Stimulated activated CD8-positive, alpha-beta memory T cell treated with anti-CD3 and anti-CD28 coated beads, Interleukin-4, amount 100 ng/mL, for 1 hour (primary cell): ENCODE results near the gene C8G.
A peak's percentile ranks its signal among the peaks of the same experiment; 100 is the strongest.

Experiments used
- DNase-seq, 2 donors: peaks; one replicate each; pipeline ENCODE4 v3.0.0-alpha.2; 2020; ENCODE audit warnings: low read depth in 2 of 2, low spot score in 1 of 2

Gene C8G

GRCh38 chr9:136981588-136982231 is 36.7 kb downstream of the C8G start:
- no peak for DNase-seq

DNA sequence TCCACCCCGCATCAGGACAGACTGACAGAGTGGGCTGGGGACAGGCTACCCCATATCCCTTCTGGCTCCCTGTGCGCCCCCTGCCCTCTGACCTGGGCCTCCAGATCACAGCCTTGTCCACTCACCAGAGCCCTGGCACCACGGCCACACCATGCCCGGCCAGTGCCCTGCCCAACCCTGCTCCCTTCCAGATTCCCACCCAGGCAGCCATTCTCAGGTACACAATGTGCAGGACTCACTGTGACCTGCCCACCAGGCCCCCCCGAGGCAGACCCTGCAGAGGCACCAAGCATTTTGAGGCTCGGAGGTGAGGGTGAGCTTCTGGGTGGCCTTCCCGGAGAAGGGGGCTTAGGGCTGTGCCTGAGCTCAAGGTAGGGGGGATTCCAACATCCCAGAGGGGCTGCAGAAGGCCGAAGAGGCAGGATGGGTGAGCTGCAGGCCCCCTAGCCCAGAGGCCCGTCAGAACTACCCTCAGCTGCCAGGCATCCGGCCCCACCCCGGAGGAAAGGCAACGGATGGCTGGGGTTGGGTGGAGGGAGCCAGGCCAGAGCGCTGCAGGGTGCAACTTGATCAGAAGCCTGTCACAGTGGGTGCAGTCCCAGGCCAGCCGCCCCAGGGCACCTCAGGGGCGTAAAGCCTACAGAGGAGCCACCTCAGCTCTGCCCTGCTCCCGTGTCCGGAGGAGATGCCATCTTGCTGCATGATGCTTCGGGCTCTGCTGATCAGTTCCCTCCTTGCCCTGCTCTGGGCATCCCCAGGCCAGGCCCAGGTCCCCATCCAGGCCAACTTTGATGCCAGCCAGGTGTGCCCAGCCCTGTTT is 37.4 kb downstream of the C8G start, which contains the start of gene LCNL1:
TSS of gene LCNL1 (plus strand) at position 762 of the 820 bp plus-strand sequence. CDS start 594 bp downstream, outside the sequence.
- no peak for DNase-seq

DNA sequence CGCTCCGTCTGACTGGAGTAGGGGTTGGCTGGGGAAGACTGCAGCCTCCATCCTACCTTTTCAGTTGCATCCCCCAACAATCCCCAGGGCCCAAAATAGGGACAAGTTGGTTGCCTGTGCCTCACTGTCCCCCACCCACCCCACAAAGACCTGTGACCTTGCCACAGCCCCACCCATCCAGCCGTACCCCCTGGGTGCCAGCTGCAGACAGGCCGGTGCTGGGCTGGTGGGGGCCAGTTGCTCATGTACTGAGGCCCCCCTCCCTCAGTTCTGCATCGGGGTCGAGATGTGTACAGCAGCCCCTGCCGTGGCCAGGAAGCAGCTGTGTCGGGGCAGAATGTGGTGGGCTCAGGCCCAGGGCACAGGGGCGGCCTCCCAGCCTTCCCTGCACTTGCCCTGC is 38.1 kb downstream of the C8G start:
- no peak for DNase-seq

DNA sequence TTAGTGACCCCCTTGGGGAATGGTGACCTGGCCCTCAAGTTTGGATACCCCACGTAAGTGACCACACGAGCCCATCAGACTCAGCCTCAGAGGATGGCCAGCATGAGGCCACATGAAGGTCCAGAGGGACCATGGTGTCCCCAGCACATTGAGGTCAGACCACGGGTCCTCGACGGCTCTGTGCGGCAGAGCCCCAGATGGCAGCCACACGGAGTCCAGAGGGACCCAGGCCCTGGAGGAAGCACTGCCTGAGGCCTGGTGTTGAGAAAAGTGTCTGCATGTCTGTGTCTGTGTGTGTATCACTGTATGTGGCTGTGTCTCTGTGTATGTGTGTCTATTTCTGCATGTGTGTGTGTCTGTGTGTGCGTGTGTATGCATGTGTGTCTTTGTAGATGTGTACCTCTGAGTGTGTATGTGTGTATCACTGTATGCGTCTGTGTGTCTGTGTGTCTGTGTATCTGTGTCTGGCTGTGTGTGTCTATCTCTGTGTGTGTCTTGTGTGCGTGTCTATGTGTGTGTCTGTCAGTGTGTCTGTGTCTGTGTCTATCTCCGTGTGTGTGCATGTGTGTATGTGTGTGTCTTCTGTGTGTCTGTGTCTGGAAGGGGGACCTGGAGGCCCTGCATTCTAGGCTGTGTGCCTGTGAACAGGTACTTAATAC is 38.7 kb downstream of the C8G start:
- no peak for DNase-seq

DNA sequence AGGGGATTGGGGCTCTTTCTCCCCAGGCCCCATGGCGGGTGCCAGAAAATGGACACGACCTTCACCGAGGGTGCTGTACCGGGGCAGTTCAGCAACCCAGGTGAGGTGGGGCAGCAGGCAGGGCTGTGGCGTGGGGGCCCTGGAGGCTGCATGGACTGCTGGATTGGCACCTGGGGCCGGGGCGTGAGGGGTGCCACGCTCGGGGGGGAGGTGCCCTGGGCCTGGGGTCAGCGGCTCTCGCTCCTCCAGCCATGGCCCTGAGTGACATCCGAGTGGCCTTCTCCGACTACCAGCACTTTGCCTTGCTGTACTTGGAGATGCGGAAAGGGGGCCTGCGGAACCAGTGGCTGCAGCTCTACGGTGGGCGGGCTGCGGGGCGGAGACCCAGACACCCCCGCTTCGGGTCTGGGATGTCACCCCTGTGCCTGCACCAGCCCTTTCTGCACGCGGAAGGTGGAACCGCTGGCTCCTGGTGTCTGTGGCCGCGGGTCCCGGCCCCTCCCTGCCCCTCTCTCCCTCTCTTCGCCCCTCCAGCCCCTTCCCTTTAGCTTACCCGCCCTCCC is 39.5 kb downstream of the C8G start:
- no peak for DNase-seq

DNA sequence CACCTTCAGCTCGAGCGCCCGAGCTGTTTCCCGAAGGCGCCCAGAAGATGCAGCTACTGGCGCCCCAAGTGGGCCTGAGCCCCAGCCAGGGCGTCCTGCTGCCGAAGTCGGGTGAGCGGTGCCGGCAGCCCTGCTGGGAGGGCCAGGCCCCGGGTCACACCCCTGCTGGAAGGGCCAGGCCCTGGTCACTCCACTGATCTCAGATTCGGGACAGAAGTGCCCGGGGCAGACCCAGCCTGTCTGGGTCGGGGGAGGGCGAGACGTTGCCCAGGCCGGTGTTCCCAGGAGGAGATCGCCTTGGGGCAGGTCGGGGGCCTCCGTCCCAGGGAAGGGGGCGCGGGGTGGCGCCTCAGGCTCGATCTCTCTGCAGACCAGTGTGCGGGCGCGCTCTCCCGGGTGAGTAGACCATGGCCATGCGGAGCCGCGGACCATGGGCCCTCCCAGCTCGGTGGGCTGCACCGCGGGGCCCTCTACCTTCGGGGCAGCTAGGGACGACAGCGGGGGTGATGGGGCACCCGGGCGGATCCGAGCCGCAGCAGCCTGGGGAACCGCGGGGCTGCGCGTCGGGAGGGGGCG is 40.1 kb downstream of the C8G start:
- DNase-seq: no peak

GRCh38 chr9:136985853-136986252 is 40.8 kb downstream of the C8G start:
- DNase-seq: no peak

DNA sequence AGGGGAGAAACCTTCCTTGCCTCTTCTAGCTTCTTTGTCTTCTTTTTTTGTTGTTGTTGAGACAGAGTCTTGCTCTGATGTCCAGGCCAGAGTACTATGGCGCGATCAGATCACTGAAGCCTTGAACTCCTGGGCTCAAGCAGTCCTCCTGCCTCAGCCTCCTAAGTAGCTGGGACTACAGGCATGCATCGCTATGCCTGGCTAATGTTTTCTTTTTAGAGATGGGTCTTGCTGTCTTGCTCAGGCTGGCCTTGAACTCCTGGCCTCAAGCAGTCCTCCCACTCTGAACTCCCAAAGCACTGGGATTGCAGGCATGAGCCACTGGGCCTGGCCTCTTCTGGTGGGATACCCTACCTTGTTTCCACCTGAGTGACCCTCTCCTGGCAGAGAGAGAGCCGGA is 43.8 kb downstream of the C8G start:
- DNase-seq: no peak

- no peak for DNase-seq
These were observed 45.3 kb downstream of the C8G start for GRCh38 chr9:136990242-136990911.

DNA sequence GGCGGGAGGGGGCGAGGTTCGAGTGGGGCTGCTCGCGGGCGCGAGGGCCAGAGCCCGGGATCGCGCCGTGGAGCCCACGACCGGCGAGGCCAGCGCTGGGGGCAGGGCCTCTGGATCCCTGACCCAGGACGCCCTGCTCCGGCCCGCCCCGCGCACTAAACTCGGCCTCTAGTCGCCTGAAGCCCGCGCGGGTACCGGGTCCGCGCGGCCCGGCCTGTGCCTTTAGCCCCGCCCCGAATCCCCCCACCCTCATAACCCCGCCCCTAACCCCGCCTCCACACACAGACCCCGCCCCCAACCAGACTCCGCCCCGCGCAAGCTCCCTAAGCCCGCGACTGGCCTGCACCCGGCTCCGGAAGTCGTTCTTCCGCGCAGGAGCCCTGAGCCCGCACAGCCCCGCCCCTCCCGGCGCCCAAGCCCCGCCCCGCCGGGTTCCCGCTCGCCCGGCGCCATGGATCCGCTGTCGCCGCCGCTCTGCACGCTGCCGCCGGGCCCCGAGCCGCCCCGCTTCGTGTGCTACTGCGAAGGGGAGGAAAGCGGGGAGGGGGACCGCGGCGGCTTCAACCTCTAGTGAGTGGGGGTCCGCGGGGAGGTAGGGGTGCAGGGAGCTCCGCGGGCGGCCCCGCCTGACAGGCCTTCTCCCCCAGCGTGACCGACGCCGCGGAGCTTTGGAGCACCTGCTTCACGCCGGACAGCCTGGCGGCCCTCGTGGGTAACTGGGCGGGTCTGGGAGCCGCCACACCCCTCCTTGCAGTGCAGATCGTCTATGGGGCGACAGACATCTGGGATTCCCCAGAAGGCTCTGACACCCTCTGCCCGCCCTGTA is 47.2 kb downstream of the C8G start, which contains the start of gene PAXX:
TSS of gene PAXX (plus strand) at position 430 of the 826 bp plus-strand sequence. CDS start at position 452, 22 bp downstream.
- peak; percentile 88 to 89 for DNase-seq

DNA sequence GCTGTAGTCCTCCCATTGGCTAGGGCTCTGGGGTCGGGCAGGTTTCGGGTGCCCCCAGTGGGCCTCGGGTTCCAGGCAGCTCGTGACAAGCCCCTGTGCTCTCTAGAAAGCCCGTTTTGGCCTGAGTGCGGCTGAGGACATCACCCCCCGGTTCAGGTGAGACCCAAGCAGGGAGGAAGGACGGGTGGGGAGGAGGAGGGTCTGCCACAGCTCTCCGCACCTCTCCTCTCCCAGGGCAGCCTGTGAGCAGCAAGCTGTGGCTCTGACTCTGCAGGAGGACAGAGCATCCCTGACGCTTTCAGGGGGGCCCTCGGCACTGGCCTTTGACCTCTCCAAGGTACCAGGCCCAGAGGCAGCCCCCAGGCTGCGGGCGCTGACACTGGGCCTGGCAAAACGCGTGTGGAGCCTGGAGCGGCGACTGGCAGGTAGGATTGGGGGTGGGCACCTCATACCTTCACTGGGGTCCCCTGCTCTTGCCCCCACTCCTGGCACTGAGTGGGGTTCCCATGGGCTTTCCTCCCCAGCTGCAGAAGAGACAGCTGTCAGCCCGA is 47.9 kb downstream of the C8G start:
- DNase-seq: no peak

GRCh38 chr9:136994180-136994887 is 49.3 kb downstream of the C8G start:
- no peak for DNase-seq

DNA sequence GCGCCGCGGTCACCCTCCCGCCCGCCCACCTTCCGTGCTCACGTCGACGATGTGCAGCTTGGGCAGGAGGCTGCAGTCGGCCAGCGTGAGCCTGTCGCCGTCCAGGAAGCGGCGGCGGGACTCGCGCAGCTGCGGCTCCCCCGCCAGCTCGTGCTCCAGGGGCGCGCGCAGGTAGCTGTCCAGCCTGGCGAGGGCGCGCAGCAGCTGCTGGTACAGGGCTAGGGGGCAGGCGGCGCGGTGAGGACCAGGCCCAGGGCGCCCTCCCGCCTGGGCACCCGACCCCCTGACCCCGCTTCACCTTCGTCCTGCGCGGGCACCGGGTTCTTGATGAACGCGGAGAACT is 49.8 kb downstream of the C8G start:
- DNase-seq: no peak

DNA sequence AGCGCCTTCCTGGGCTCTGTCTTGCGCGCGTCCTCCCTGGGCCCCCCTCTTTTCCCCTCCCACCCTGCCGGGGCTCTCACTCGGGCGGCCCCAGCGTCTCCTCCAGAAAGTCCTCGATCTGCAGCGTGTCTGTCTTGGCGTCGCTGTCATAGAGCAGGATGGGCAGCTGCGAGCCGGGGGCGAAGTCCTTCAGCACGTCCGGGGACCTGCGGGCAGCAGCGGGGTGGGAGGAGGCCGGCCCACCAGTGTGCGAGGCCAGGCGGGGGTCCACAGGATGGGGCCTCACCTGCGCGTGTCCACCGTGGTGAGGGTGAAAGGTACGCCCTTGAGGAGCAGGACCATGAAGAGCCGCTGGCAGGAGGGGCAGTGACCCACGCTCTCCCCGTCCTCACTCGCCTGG is 50.3 kb downstream of the C8G start:
- no peak for DNase-seq

DNA sequence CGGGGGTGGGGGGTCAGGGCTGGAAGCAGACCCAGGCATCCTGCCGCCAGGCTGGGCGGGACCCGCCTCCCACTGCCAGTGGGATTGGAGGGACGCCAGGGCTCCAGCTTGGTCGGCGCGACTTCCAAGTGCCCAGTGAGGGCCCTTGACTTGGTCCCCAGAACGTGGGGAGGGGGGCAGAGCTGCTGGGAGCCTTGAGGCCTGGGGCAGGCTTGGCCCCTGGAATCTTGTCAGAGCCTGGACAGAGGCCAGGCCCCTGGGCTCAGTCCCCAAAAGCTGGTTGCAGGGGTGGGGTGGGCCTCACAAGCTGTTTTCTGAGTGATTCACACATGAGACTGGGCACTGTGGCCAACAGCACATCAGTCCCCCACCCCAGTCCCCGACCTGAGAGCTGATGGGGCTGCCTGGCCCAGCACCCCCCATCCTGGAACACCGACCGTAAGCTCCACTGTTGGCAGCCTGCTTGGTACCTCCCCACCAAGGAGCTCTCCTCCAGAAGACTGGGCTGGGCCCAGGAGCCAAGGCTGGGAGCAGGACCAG is 50.8 kb downstream of the C8G start:
- no peak for DNase-seq
